Activated B cell treated with CpG ODN at 0.5 μM for 24 hours (primary cell): ENCODE measurements around the gene GALNT9. TPM values are rescaled to one million over a fixed set of nuclear protein-coding genes. Genes with fewer than 3 reads are reported as not detected.
"Not testable (repeated sequence)": the region's sequence is repeated elsewhere in the genome, so short reads cannot be mapped to it uniquely, and the experiment has no call there.

ENCODE experiments used
- ATAC-seq: fragments of 200-7000 bp; cut with Tn5 transposase; one replicate; pipeline ENCODE4 v1.10.0; 2021; ENCODE audit warnings: low read depth, mild to moderate bottlenecking, moderate library complexity
- CTCF ChIA-PET: fragments of 350-600 bp; sonication (Branson Sonifier 250); formaldehyde crosslinking; loops from one replicate; lab custom pipeline; 2021; ENCODE audit warnings: antibody characterized with exemption; lab: Charles Lee
- POLR2A ChIA-PET: fragments of 350-600 bp; sonication (Branson Sonifier 250); formaldehyde crosslinking; loops from one replicate; lab custom pipeline; 2021; ENCODE audit warnings: antibody characterized with exemption; lab: Charles Lee
- DNase-seq: peaks from one replicate; pipeline ENCODE4 v3.0.0; 2022
- H3K27ac Mint-ChIP-seq: one replicate; pipeline ENCODE4 v1.8.0; 2020; ENCODE audit warnings: mixed read lengths
- H3K27me3 Mint-ChIP-seq: one replicate; pipeline ENCODE4 v1.8.0; 2021; ENCODE audit warnings: mixed read lengths
- H3K36me3 Mint-ChIP-seq: one replicate; pipeline ENCODE4 v1.8.0; 2021; ENCODE audit warnings: low read depth, mixed read lengths
- H3K4me1 Mint-ChIP-seq: one replicate; pipeline ENCODE4 v1.8.0; 2021; ENCODE audit warnings: mixed read lengths
- H3K4me3 Mint-ChIP-seq: one replicate; pipeline ENCODE4 v1.8.0; 2020; ENCODE audit warnings: mild to moderate bottlenecking, mixed read lengths
- H3K9me3 Mint-ChIP-seq: one replicate; pipeline ENCODE4 v1.8.0; 2020; ENCODE audit warnings: mixed read lengths
- CTCF ChIP-seq: fragments of 200-600 bp; IDR thresholded peaks from one replicate; pipeline ENCODE4 v1.8.0; 2022; ENCODE audit warnings: antibody characterized with exemption, mild to moderate bottlenecking
- intact Hi-C: fragments of 100-400 bp; cut with micrococcal nuclease; formaldehyde crosslinking; loops from one replicate; pipeline ENCODE4 v1.15.1; 2024
- total RNA-seq: library from RNA; stranded (reverse); gene quantifications from 2 replicates; pipeline ENCODE4 v1.2.3, GENCODE V29; 2022

Gene GALNT9
- total RNA-seq, 1 donor from 2014 or later, result not detected

GRCh38 chr12:132305560-132305966 is 23.8 kb downstream of the GALNT9 start:
- ATAC-seq (no peak), DNase-seq (no peak)
- no peaks in the 10 kb centered on the region for H3K9me3 Mint-ChIP-seq
- no peaks in the 10 kb centered on the region for H3K27me3 Mint-ChIP-seq
- intact Hi-C loops, result no loop called here
- H3K36me3 Mint-ChIP-seq, result no peaks in the 10 kb centered on the region
- no peaks in the 10 kb centered on the region for H3K4me1 Mint-ChIP-seq
- ChIA-PET CTCF (no interaction called here), POLR2A (no interaction called here)
- H3K27ac Mint-ChIP-seq, result no peak overlapping the region
- H3K4me3 Mint-ChIP-seq, result no peak overlapping the region
- TF ChIP-seq CTCF, result no peak

- CTCF ChIA-PET, H3K27ac Mint-ChIP-seq, POLR2A ChIA-PET, DNase-seq, H3K36me3 Mint-ChIP-seq, intact Hi-C loops, H3K27me3 Mint-ChIP-seq, H3K9me3 Mint-ChIP-seq, ATAC-seq, H3K4me3 Mint-ChIP-seq, H3K4me1 Mint-ChIP-seq: not testable (repeated sequence)
Observed at GRCh38 chr12:132304866-132305265, 24.5 kb downstream of the GALNT9 start.

GRCh38 chr12:132303853-132304373 is 25.5 kb downstream of the GALNT9 start:
- POLR2A ChIA-PET, CTCF ChIA-PET: not testable (repeated sequence)

GRCh38 chr12:132302466-132303358 is 26.7 kb downstream of the GALNT9 start:
- ATAC-seq (no peak), DNase-seq (no peak)
- ChIA-PET POLR2A (no interaction called here), CTCF (no interaction called here)
- H3K36me3 Mint-ChIP-seq, result no peaks in the 10 kb centered on the region
- intact Hi-C loops, result no loop called here
- H3K27me3 Mint-ChIP-seq, result no peaks in the 10 kb centered on the region
- TF ChIP-seq CTCF, result no peak
- H3K9me3 Mint-ChIP-seq, result no peaks in the 10 kb centered on the region
- H3K4me1 Mint-ChIP-seq, result no peaks in the 10 kb centered on the region
- no peak overlapping the region for H3K27ac Mint-ChIP-seq
- H3K4me3 Mint-ChIP-seq, result no peak overlapping the region

More at GRCh38 chr12:132303853-132304373, 25.5 kb downstream of the GALNT9 start:
- H3K27ac Mint-ChIP-seq, H3K27me3 Mint-ChIP-seq, H3K4me1 Mint-ChIP-seq, H3K4me3 Mint-ChIP-seq, DNase-seq, H3K36me3 Mint-ChIP-seq, H3K9me3 Mint-ChIP-seq, ATAC-seq, intact Hi-C loops: not testable (repeated sequence)

- Mint-ChIP-seq H3K4me3 (no peak overlapping the region), H3K27ac (no peak overlapping the region), H3K36me3 (no peaks in the 10 kb centered on the region), H3K9me3 (no peaks in the 10 kb centered on the region), H3K4me1 (no peaks in the 10 kb centered on the region), H3K27me3 (no peaks in the 10 kb centered on the region)
- ChIA-PET CTCF (no interaction called here), POLR2A (no interaction called here)
- ATAC-seq (no peak), DNase-seq (no peak)
- intact Hi-C loops, result no loop called here
- TF ChIP-seq CTCF, result no peak
Observed at GRCh38 chr12:132300789-132301722, 28.3 kb downstream of the GALNT9 start.
